Measurements from ENCODE around the gene KPNA1. TPM values are rescaled to one million over a fixed set of nuclear protein-coding genes. Genes with fewer than 3 reads are reported as not detected.

The KPNA1 gene
- total RNA-seq, 1 experiment from 2014 or later, result 104 TPM

DNA sequence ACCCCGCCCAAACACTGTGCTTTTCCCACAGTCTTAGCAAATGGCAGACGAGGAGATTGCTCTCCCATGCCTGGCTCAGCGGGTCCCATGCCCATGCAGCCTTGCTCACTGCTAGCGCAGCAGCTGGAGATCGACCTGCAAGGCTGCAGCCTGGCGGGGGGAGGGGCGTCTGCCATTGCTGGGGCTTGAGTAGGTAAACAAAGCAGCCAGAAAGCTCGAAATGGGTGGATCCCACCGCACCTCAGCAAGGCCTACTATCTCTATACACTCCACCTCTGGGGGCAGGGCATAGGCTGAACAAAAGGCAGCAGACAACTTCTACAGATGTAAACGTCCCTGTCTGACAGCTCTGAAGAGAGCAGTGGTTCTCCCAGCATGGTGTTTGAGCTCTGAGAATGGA is 71.6 kb downstream of the KPNA1 start:
- Mint-ChIP-seq H3K27me3 (ENCODE audit: insufficient read depth, unreplicated experiment) (no peaks in the 10 kb centered on the region), H3K4me1 (ENCODE audit: insufficient read depth, unreplicated experiment) (peaks cover 14% of the 10 kb centered on the region), H3K4me3 (ENCODE audit: unreplicated experiment) (no peak overlapping the region), H3K36me3 (ENCODE audit: insufficient read depth, unreplicated experiment) (peaks cover 91% of the 10 kb centered on the region), H3K9me3 (ENCODE audit: unreplicated experiment) (no peaks in the 10 kb centered on the region), H3K27ac (ENCODE audit: low read depth, unreplicated experiment) (no peak overlapping the region)
- DNase-seq (ENCODE audit: unreplicated experiment), result no peak
- POLR2A ChIA-PET, result no interaction called here
- CTCF ChIA-PET, result interaction anchor here (0.8 to 1.0 kb wide), 3 partner anchors 11 to 15 kb away, joined by 3 read pairs; no protein-coding TSS in a partner anchor
- TF ChIP-seq, protein P1, sequence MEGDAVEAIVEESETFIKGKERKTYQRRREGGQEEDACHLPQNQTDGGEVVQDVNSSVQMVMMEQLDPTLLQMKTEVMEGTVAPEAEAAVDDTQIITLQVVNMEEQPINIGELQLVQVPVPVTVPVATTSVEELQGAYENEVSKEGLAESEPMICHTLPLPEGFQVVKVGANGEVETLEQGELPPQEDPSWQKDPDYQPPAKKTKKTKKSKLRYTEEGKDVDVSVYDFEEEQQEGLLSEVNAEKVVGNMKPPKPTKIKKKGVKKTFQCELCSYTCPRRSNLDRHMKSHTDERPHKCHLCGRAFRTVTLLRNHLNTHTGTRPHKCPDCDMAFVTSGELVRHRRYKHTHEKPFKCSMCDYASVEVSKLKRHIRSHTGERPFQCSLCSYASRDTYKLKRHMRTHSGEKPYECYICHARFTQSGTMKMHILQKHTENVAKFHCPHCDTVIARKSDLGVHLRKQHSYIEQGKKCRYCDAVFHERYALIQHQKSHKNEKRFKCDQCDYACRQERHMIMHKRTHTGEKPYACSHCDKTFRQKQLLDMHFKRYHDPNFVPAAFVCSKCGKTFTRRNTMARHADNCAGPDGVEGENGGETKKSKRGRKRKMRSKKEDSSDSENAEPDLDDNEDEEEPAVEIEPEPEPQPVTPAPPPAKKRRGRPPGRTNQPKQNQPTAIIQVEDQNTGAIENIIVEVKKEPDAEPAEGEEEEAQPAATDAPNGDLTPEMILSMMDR (IDR thresholded peaks at IDR 0.05; ENCODE audit: unreplicated experiment), result no peak
- intact Hi-C loops (cut with micrococcal nuclease), result no loop called here
- BruUV-seq (replicated peaks), result no TSS peak

DNA sequence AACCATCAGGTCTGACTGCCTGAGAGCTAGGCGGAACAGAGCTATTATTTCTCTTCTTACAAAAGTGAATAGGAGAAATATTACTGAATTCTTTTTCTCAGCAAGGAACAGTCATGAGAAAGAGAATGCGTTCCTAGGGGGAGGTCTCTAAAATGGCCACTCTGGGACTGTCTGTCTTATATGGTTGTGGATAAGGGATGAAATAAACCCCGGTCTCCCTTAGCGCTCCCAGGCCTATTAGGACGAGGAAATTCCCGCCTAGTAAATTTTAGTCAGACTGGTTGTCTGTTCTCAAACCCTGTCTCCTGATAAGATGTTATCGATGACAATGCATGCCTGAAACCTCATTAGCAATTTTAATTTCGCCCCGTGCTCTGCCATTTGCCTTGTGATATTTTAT is 78.8 kb downstream of the KPNA1 start:
- DNase-seq (ENCODE audit: unreplicated experiment), result no peak
- intact Hi-C loops (cut with micrococcal nuclease), result no loop called here
- Mint-ChIP-seq H3K27me3 (ENCODE audit: insufficient read depth, unreplicated experiment) (no peaks in the 10 kb centered on the region), H3K27ac (ENCODE audit: low read depth, unreplicated experiment) (no peak overlapping the region), H3K4me3 (ENCODE audit: unreplicated experiment) (no peak overlapping the region), H3K36me3 (ENCODE audit: insufficient read depth, unreplicated experiment) (peaks cover 89% of the 10 kb centered on the region), H3K9me3 (ENCODE audit: unreplicated experiment) (no peaks in the 10 kb centered on the region), H3K4me1 (ENCODE audit: insufficient read depth, unreplicated experiment) (peaks cover 2% of the 10 kb centered on the region)
- CTCF ChIA-PET, result no interaction called here
- POLR2A ChIA-PET, result no interaction called here
- TF ChIP-seq, protein P1 (IDR thresholded peaks at IDR 0.05; ENCODE audit: unreplicated experiment), result no peak
- BruUV-seq (replicated peaks), result no TSS peak

DNA sequence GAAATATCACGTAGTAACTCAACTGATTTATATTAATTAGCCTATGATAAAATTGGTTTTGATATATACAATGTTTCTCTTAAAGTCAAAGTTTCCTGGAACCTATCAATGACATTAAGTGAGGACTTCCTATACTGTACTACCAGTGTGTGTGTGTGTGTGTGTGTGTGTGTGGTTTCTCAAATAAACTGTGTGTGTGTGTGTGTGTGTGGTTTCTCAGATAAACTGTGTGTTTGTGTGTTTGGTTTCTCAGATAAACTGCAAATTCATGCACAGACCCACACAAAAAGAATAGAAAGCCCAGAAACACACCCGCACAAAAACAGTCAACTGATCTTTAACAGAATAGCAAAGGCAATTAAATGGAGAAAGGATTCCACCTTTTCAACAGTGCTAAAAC is 84.4 kb downstream of the KPNA1 start:
- intact Hi-C loops (cut with micrococcal nuclease), result no loop called here
- TF ChIP-seq, protein P1 (IDR thresholded peaks at IDR 0.05; ENCODE audit: unreplicated experiment), result no peak
- no TSS peak for BruUV-seq (replicated peaks)
- Mint-ChIP-seq H3K27ac (ENCODE audit: low read depth, unreplicated experiment) (no peak overlapping the region), H3K4me1 (ENCODE audit: insufficient read depth, unreplicated experiment) (peaks cover 8% of the 10 kb centered on the region), H3K4me3 (ENCODE audit: unreplicated experiment) (no peak overlapping the region), H3K27me3 (ENCODE audit: insufficient read depth, unreplicated experiment) (no peaks in the 10 kb centered on the region), H3K9me3 (ENCODE audit: unreplicated experiment) (no peaks in the 10 kb centered on the region), H3K36me3 (ENCODE audit: insufficient read depth, unreplicated experiment) (peaks cover 94% of the 10 kb centered on the region)
- ChIA-PET POLR2A (interaction anchor here (0.6 to 4.2 kb wide), 2 partner anchors 14 kb away, joined by 4 to 30 read pairs; partner anchors contain the start of gene WDR5B), CTCF (no interaction called here)
- no peak for DNase-seq (ENCODE audit: unreplicated experiment)

DNA sequence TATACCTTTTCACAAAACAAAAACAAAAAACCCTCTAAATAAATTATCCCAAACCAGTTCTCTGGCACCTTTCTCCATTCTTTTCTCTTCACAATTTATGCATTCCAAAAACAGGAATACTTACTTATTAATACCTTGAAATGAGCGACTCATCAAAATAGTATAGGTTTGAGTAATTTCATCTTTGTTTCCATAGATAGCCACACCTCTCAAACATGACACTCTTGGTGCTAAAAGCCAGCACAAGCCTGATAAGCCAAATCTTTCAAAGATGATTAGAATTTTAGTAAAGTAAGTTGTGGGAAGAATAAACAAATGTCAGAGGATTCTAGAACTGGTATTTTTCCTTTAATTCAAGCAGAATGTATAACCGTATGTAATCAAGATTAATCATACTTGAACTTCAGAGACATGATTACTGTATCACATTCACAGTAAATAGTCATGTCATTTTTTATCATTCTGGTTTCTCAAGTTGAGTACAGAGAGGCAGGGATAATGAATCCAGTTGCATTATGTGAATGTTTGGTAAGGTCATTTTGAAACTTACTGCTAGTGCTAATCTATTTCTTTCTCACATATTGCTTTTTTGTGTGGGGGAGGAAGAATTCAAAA is 86.8 kb downstream of the KPNA1 start:
- intact Hi-C loops (cut with micrococcal nuclease), result no loop called here
- ChIA-PET POLR2A (interaction anchor here (1.0 to 1.1 kb wide), 3 partner anchors 9 to 14 kb away, joined by 3 to 13 read pairs (median 4); partner anchors contain the start of gene WDR5B), CTCF (interaction anchor here (1.7 kb wide), 1 partner anchor 35 kb away, joined by 6 read pairs; no protein-coding TSS in a partner anchor)
- Mint-ChIP-seq H3K4me3 (ENCODE audit: unreplicated experiment) (no peak overlapping the region), H3K36me3 (ENCODE audit: insufficient read depth, unreplicated experiment) (peaks cover 92% of the 10 kb centered on the region), H3K27ac (ENCODE audit: low read depth, unreplicated experiment) (peak overlapping the region; percentile 19), H3K9me3 (ENCODE audit: unreplicated experiment) (no peaks in the 10 kb centered on the region), H3K27me3 (ENCODE audit: insufficient read depth, unreplicated experiment) (no peaks in the 10 kb centered on the region), H3K4me1 (ENCODE audit: insufficient read depth, unreplicated experiment) (peaks cover 8% of the 10 kb centered on the region)
- DNase-seq (ENCODE audit: unreplicated experiment), result no peak
- TF ChIP-seq, protein P1 (IDR thresholded peaks at IDR 0.05; ENCODE audit: unreplicated experiment), result no peak
- BruUV-seq (replicated peaks), result no TSS peak

Measured in MCF 10A (cell line).